ENCODE measurements around the gene ARID1B.

The ARID1B gene

DNA sequence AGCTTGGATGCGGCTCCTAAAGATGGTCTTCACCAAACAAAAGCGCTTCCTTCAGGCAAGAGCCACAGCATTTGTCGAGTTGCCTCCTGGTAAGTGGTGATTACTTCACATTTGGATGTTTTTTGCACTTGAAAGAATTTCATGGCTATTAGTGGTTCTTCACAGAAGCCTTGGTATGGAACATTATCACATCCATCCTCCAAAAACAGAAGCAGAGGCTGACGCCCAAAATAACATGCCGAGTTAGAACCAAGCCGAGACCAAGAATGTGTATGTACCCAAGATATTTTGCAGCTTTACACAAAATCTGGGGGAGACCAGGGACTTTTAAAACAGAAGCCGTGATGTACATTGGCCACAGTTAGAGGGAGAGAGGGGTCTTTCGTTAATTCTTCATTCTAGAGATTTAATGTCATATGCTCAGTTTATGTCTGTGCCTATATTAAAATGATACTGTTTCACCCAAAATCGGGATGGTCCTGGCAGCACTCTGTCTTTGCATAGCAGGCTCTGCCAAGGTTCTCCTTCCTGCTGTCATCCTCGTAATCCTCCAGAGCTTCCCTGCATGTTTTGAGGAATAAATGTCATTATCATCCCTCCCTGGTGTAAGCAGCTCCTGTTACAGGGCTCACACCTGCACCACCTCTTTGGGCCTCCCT lies 436.9 kb downstream of the ARID1B start:
- H3K4me2 ChIP-seq (ENCODE audit: low read depth, low read length, poor library complexity, severe bottlenecking), result no peak overlapping the region
- H3K27me3 ChIP-seq (ENCODE audit: low read length), result no peaks in the 10 kb centered on the region
- no peaks in the 10 kb centered on the region for H3K9me2 ChIP-seq (replicated peaks; ENCODE audit: insufficient read depth, low read length)
- H4K20me1 ChIP-seq (ENCODE audit: low read depth, low read length), result no peaks in the 10 kb centered on the region
- H3K79me2 ChIP-seq (ENCODE audit: insufficient read depth, low read length), result no peaks in the 10 kb centered on the region
- H3F3A ChIP-seq (ENCODE audit: insufficient read depth), result no peaks in the 10 kb centered on the region
- no peaks in the 10 kb centered on the region; the same call in 1 of the 2 replicates for H3K36me3 ChIP-seq (ENCODE audit: low read length)
- no peak overlapping the region for H3K4me3 ChIP-seq (ENCODE audit: insufficient read depth, low read length, poor library complexity, severe bottlenecking)
- H3K9me3 ChIP-seq (ENCODE audit: insufficient read depth, low read length), result no peaks in the 10 kb centered on the region
- no peak overlapping the region for H3K27ac ChIP-seq (ENCODE audit: low read depth, low read length)
- H2AFZ ChIP-seq (ENCODE audit: low read depth, low read length, severe bottlenecking), result no peak overlapping the region
- H3K9ac ChIP-seq (ENCODE audit: low read length), result no peak overlapping the region
- no peak for TF ChIP-seq EZH2phosphoT487 (conservative IDR thresholded peaks at IDR 0.05; ENCODE audit: low read length)
- no peak for TF ChIP-seq CTCF (IDR thresholded peaks at IDR 0.05; ENCODE audit: insufficient read depth, low read length, poor library complexity, severe bottlenecking)

DNA sequence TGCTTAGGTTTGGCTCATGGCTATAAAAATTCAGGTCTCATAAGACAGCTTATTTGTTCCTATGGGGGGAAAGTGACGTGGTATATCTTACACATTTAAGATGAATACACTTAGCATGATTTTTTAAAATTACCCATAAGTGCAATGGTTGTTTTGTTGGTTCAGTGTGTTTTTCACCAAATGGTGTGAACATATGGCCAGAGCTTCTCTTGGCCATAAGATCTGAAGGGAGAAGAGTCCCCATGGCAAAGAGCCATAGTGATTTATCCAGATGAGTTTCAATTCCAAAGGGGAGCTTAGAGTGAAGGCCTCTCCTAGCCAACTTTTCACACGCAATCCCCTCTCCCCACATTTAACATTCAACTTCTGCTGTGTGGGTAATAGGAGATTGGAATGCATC lies 438.5 kb downstream of the ARID1B start:
- Histone ChIP-seq H3K79me2 (ENCODE audit: insufficient read depth, low read length) (no peaks in the 10 kb centered on the region), H2AFZ (ENCODE audit: low read depth, low read length, severe bottlenecking) (no peak overlapping the region), H3K27me3 (ENCODE audit: low read length) (no peaks in the 10 kb centered on the region), H4K20me1 (ENCODE audit: low read depth, low read length) (no peaks in the 10 kb centered on the region), H3K4me2 (ENCODE audit: low read depth, low read length, poor library complexity, severe bottlenecking) (no peak overlapping the region), H3F3A (ENCODE audit: insufficient read depth) (no peaks in the 10 kb centered on the region), H3K36me3 (ENCODE audit: low read length) (no peaks in the 10 kb centered on the region), H3K27ac (ENCODE audit: low read depth, low read length) (no peak overlapping the region), H3K9me2 (replicated peaks; ENCODE audit: insufficient read depth, low read length) (no peaks in the 10 kb centered on the region), H3K4me3 (ENCODE audit: insufficient read depth, low read length, poor library complexity, severe bottlenecking) (no peak overlapping the region), H3K9ac (ENCODE audit: low read length) (no peak overlapping the region), H3K9me3 (ENCODE audit: insufficient read depth, low read length) (no peaks in the 10 kb centered on the region)
- no peak for TF ChIP-seq EZH2phosphoT487 (conservative IDR thresholded peaks at IDR 0.05; ENCODE audit: low read length)
- no peak for TF ChIP-seq CTCF (IDR thresholded peaks at IDR 0.05; ENCODE audit: insufficient read depth, low read length, poor library complexity, severe bottlenecking)

DNA sequence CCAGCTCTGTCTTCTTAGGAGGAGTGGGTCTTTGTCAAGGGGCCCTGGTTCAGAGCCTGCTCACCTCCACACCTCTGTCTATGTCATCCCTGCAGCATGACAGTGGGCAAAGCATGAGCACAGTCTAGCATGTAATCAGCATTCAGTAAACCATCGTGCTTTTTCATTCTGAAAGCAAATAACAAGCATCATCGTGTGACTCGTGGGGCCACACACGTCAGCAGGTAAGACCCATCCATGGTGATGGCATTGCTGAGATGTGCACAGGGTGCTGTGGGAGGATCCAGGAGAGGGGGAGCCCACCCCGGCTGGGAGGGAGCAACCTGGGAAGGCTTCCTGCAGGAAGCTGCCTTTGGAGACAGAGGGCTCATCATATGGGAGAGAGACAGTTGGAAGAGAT lies 439.4 kb downstream of the ARID1B start:
- no peak overlapping the region for H2AFZ ChIP-seq (ENCODE audit: low read depth, low read length, severe bottlenecking)
- TF ChIP-seq CTCF (IDR thresholded peaks at IDR 0.05; ENCODE audit: insufficient read depth, low read length, poor library complexity, severe bottlenecking) (no peak), EZH2phosphoT487 (conservative IDR thresholded peaks at IDR 0.05; ENCODE audit: low read length) (no peak)
- no peaks in the 10 kb centered on the region for H3K79me2 ChIP-seq (ENCODE audit: insufficient read depth, low read length)
- H3K9me2 ChIP-seq (replicated peaks; ENCODE audit: insufficient read depth, low read length), result no peaks in the 10 kb centered on the region
- H3K27me3 ChIP-seq (ENCODE audit: low read length), result no peaks in the 10 kb centered on the region
- no peaks in the 10 kb centered on the region for H3F3A ChIP-seq (ENCODE audit: insufficient read depth)
- no peak overlapping the region for H3K4me3 ChIP-seq (ENCODE audit: insufficient read depth, low read length, poor library complexity, severe bottlenecking)
- H4K20me1 ChIP-seq (ENCODE audit: low read depth, low read length), result no peaks in the 10 kb centered on the region
- H3K36me3 ChIP-seq (ENCODE audit: low read length), result no peaks in the 10 kb centered on the region
- no peak overlapping the region for H3K4me2 ChIP-seq (ENCODE audit: low read depth, low read length, poor library complexity, severe bottlenecking)
- H3K27ac ChIP-seq (ENCODE audit: low read depth, low read length), result no peak overlapping the region
- H3K9me3 ChIP-seq (ENCODE audit: insufficient read depth, low read length), result no peaks in the 10 kb centered on the region
- no peak overlapping the region for H3K9ac ChIP-seq (ENCODE audit: low read length)
